Hepatocyte (in vitro differentiated cells): ENCODE results near the gene INO80C.

Source experiments
- EZH2phosphoT487 ChIP-seq: fragments of 200-600 bp; sonication (generic); IDR thresholded peaks from one replicate; pipeline ENCODE4 v1.6.1; 2018; ENCODE audit warnings: antibody characterized with exemption, mild to moderate bottlenecking, low read depth, moderate library complexity; ENCODE audit not compliant: unreplicated experiment, severe bottlenecking
- TF ChIP-seq, protein P1 (sequence below): fragments of 200-600 bp; sonication (generic); IDR thresholded peaks from 2 replicates; pipeline ENCODE4 v1.5.1; 2016; ENCODE audit warnings: antibody characterized with exemption, mild to moderate bottlenecking; ENCODE audit not compliant: poor library complexity

GRCh38 chr18:35495536-35496314, 2.0 kb downstream of the INO80C start:
- TF ChIP-seq, protein P1, sequence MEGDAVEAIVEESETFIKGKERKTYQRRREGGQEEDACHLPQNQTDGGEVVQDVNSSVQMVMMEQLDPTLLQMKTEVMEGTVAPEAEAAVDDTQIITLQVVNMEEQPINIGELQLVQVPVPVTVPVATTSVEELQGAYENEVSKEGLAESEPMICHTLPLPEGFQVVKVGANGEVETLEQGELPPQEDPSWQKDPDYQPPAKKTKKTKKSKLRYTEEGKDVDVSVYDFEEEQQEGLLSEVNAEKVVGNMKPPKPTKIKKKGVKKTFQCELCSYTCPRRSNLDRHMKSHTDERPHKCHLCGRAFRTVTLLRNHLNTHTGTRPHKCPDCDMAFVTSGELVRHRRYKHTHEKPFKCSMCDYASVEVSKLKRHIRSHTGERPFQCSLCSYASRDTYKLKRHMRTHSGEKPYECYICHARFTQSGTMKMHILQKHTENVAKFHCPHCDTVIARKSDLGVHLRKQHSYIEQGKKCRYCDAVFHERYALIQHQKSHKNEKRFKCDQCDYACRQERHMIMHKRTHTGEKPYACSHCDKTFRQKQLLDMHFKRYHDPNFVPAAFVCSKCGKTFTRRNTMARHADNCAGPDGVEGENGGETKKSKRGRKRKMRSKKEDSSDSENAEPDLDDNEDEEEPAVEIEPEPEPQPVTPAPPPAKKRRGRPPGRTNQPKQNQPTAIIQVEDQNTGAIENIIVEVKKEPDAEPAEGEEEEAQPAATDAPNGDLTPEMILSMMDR = no peak
- no peak for TF ChIP-seq EZH2phosphoT487
